Measurements from ENCODE around the gene UQCR11. TPM values are rescaled to one million over a fixed set of nuclear protein-coding genes. Genes with fewer than 3 reads are reported as not detected.

The UQCR11 gene
- total RNA-seq, 6 donors from 2014 or later = 10.5 to 216 (median 67.3) TPM

DNA sequence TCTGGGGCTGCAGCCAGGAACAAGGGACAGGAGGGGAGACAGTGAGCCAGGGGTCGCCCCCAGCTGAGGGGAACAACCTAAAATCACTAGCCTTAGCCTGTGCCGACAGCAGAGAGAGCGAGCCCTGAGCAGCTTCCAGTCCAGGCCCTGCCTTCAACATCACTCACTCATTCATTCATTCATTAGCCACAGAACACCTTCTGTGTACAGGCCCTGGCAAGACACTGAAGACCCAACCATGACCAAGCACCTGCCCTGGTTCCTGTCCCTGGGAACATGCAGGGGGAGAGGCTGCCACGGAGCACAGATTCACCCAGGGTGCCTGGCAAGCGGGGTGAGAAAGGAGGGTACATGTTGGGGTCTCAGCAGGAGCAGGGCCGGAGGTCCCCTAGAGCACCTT, 42.0 kb downstream of the UQCR11 start:
- DNase-seq = no peak
- Histone ChIP-seq H3K4me1 (peaks cover 7 to 18% (median 11%) of the 10 kb centered on the region in 4 donors), H3K27me3 (peaks cover 0 to 10% (median 0%) of the 10 kb centered on the region in 4 donors), H3K36me3 (no peaks in the 10 kb centered on the region), H3K4me3 (no peak overlapping the region), H3K27ac (no peak overlapping the region), H3K9me3 (no peaks in the 10 kb centered on the region)
- TF ChIP-seq EP300 (IDR thresholded peaks at IDR 0.05) (no peak), POLR2AphosphoS5 (IDR thresholded peaks at IDR 0.05) (no peak), POLR2A (IDR thresholded peaks at IDR 0.05) (no peak)
- TF ChIP-seq, protein P1, sequence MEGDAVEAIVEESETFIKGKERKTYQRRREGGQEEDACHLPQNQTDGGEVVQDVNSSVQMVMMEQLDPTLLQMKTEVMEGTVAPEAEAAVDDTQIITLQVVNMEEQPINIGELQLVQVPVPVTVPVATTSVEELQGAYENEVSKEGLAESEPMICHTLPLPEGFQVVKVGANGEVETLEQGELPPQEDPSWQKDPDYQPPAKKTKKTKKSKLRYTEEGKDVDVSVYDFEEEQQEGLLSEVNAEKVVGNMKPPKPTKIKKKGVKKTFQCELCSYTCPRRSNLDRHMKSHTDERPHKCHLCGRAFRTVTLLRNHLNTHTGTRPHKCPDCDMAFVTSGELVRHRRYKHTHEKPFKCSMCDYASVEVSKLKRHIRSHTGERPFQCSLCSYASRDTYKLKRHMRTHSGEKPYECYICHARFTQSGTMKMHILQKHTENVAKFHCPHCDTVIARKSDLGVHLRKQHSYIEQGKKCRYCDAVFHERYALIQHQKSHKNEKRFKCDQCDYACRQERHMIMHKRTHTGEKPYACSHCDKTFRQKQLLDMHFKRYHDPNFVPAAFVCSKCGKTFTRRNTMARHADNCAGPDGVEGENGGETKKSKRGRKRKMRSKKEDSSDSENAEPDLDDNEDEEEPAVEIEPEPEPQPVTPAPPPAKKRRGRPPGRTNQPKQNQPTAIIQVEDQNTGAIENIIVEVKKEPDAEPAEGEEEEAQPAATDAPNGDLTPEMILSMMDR (IDR thresholded peaks at IDR 0.05) = no peak
- 89 to 94% methylated on average over 5 of the region's 6 CpGs for WGBS, 2 donors
- ATAC-seq (ENCODE audit: low FRiP score in 2 of 2) = no peak

DNA sequence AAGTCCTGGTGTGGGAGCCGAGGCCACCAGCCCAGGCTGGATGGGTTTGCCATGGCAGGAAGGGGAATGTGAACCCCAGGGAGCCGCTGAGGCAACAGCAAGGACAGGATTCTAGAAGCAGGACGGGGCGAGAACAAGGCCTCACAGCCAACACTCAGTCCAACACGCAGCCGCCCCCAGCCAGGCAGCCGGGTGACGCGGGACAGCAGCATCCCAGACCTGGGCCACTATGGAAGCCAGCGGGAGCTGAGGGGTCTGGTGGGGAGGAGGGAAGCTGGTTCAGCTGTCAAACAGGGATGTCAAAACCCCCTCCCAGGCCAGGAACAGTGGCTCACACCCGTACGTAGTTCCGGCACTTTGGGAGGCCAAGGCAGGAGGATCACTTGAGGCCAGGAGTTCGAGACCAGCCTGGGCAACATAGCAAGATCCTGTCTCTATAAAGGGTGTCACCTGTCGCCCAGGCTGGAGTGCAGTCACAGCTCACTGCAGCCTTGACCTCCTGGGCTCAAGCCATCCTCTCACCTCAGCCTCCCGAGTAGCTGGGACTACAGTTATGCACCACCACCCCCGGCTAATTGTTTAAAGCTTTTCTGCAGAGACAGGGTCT, 43.9 kb downstream of the UQCR11 start:
- TF ChIP-seq POLR2AphosphoS5 (IDR thresholded peaks at IDR 0.05) (no peak), POLR2A (IDR thresholded peaks at IDR 0.05) (no peak), EP300 (IDR thresholded peaks at IDR 0.05) (no peak)
- TF ChIP-seq, protein P1 (IDR thresholded peaks at IDR 0.05) = no peak
- Histone ChIP-seq H3K4me3 (no peak overlapping the region), H3K36me3 (peaks cover 0 to 6% (median 3%) of the 10 kb centered on the region in 4 donors), H3K27ac (no peak overlapping the region), H3K4me1 (peaks cover 5 to 8% (median 6%) of the 10 kb centered on the region in 4 donors), H3K27me3 (peaks cover 0 to under 1% (median 0%) of the 10 kb centered on the region in 4 donors), H3K9me3 (no peaks in the 10 kb centered on the region)
- ATAC-seq (ENCODE audit: low FRiP score in 2 of 2) (no peak), DNase-seq (no peak)
- 79 to 96% methylated on average over 14 to 17 of the region's 17 CpGs for WGBS, 2 donors

DNA sequence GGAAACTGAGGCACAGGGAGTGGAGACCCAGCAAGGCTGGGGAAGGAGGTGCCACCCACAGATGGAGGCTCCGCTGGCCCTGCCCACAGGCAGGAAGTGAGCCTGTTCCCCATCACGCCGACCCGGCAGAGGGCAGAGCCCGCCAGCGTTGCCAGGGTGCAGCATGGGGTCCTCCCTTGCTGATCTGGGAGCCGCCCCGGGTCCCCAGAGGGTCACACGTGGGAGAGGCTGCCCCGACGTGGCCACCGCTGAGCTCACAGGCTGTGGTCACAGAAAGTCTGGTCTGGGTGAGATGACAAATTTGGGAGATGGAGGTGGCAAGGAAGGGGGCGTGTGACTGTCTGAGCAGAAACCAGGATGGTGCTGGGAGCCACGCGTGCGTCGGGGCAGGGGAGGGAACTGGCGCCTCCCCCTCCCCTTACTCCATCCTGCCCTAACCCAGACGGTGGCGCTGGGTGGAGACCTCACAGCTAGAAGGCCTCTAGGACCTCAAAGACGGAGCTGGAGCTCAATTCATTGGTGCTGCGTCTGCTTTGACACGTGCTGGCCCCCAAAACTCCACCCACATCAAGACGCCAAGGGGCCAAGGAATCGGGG, 44.9 kb downstream of the UQCR11 start:
- 61 to 70% methylated on average over 16 to 21 of the region's 25 CpGs for WGBS, 2 donors
- TF ChIP-seq EP300 (IDR thresholded peaks at IDR 0.05) = no peak
- TF ChIP-seq, protein P1 (IDR thresholded peaks at IDR 0.05) = no peak
- no peak for TF ChIP-seq POLR2A (IDR thresholded peaks at IDR 0.05)
- no peaks in the 10 kb centered on the region for H3K9me3 ChIP-seq
- no peaks in the 10 kb centered on the region for H3K4me1 ChIP-seq
- no peaks in the 10 kb centered on the region for H3K27me3 ChIP-seq
- no peak for DNase-seq
- no peak overlapping the region for H3K27ac ChIP-seq
- H3K4me3 ChIP-seq = no peak overlapping the region
- H3K36me3 ChIP-seq = peaks cover 0 to 16% (median 5%) of the 10 kb centered on the region in 4 donors
- ATAC-seq (ENCODE audit: low FRiP score in 2 of 2) = no peak

DNA sequence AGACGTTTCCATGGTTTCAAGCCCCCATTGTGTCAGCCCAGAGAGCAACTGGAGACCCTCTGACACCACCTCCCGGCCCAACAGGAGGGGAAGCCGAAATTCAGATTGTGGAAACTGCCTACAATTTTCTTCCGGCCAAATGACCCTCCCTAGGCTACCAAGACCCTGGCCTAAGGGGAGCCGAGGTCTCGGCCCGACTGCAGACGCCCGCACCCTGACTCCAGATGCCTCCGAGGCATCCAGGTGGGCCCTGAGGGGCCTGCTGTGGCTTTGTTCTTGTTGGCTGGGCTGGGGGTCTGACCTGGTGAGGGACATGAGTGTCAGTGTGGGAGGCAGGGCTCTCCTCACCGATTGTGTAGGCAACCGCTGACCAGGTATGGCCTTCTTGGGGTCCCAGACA, 46.7 kb downstream of the UQCR11 start:
- no peaks in the 10 kb centered on the region for H3K9me3 ChIP-seq
- DNase-seq (no peak), ATAC-seq (ENCODE audit: low FRiP score in 2 of 2) (no peak)
- H3K4me1 ChIP-seq = no peaks in the 10 kb centered on the region
- no peaks in the 10 kb centered on the region for H3K27me3 ChIP-seq
- H3K27ac ChIP-seq = no peak overlapping the region
- 90 to 92% methylated on average over 7 to 12 of the region's 12 CpGs for WGBS, 2 donors
- H3K36me3 ChIP-seq = peaks cover 0 to 17% (median 7%) of the 10 kb centered on the region in 4 donors
- H3K4me3 ChIP-seq = no peak overlapping the region
- no peak for TF ChIP-seq POLR2AphosphoS5 (IDR thresholded peaks at IDR 0.05)
- TF ChIP-seq POLR2A (IDR thresholded peaks at IDR 0.05) = no peak
- no peak for TF ChIP-seq EP300 (IDR thresholded peaks at IDR 0.05)
- TF ChIP-seq, protein P1 (IDR thresholded peaks at IDR 0.05) = no peak

All from upper lobe of left lung (tissue), 6 donors.